ENCODE data around the gene SLC25A24.

GRCh38 chr1:108192581-108192980 lies 7.6 kb downstream of the SLC25A24 start:
- TF ChIP-seq YY1 (IDR thresholded peaks at IDR 0.05; ENCODE audit: insufficient read depth, insufficient read length) (no peak), ZNF274 (IDR thresholded peaks at IDR 0.05; ENCODE audit: low read depth, low read length) (no peak)

Measured in NT2/D1 (cell line).